ENCODE data around the gene INTS7.
"Not testable (repeated sequence)": the region's sequence is repeated elsewhere in the genome, so short reads cannot be mapped to it uniquely, and the experiment has no call there.

Gene INTS7

GRCh38 chr1:212035835-212036605 lies 663 bp upstream of the INTS7 start:
- 0 to 2% methylated on average over 10 to 18 of the region's 32 CpGs for WGBS, 2 experiments (ENCODE audit: insufficient coverage in 2 of 2)
- Histone ChIP-seq H3K4me3 (ENCODE audit: extremely low read depth, insufficient read depth, low read length, poor library complexity, severe bottlenecking) (peak overlapping the region; percentile 68), H3K4me1 (ENCODE audit: control insufficient read depth, insufficient read depth, low read length, poor library complexity, severe bottlenecking) (peaks cover 15% of the 10 kb centered on the region), H3K27ac (ENCODE audit: low read depth, low read length, severe bottlenecking) (peak overlapping the region; percentile 79), H3K9me3 (ENCODE audit: control insufficient read depth, low read length) (no peaks in the 10 kb centered on the region), H3K36me3 (ENCODE audit: control insufficient read depth, insufficient read depth, low read length) (peaks cover 26% of the 10 kb centered on the region)

GRCh38 chr1:212034516-212035122 lies 738 bp downstream of the INTS7 start:
- H3K36me3 ChIP-seq (ENCODE audit: control insufficient read depth, insufficient read depth, low read length), result peaks cover 18% of the 10 kb centered on the region
- peak overlapping the region; percentile 68 for H3K4me3 ChIP-seq (ENCODE audit: extremely low read depth, insufficient read depth, low read length, poor library complexity, severe bottlenecking)
- peak overlapping the region; percentile 79 for H3K27ac ChIP-seq (ENCODE audit: low read depth, low read length, severe bottlenecking)
- no peaks in the 10 kb centered on the region for H3K9me3 ChIP-seq (ENCODE audit: control insufficient read depth, low read length)
- 9 to 10% methylated on average over 12 to 13 of the region's 13 CpGs for WGBS, 2 experiments (ENCODE audit: insufficient coverage in 2 of 2)
- peaks cover 23% of the 10 kb centered on the region for H3K4me1 ChIP-seq (ENCODE audit: control insufficient read depth, insufficient read depth, low read length, poor library complexity, severe bottlenecking)

GRCh38 chr1:212030936-212031528 lies 4.3 kb downstream of the INTS7 start:
- H3K4me3 ChIP-seq (ENCODE audit: extremely low read depth, insufficient read depth, low read length, poor library complexity, severe bottlenecking), result no peak overlapping the region
- H3K9me3 ChIP-seq (ENCODE audit: control insufficient read depth, low read length), result no peaks in the 10 kb centered on the region
- H3K27ac ChIP-seq (ENCODE audit: low read depth, low read length, severe bottlenecking), result peak overlapping the region; percentile 79
- H3K4me1 ChIP-seq (ENCODE audit: control insufficient read depth, insufficient read depth, low read length, poor library complexity, severe bottlenecking), result peaks cover 14% of the 10 kb centered on the region
- WGBS, 2 experiments (ENCODE audit: insufficient coverage in 2 of 2), result 100% methylated on average over 1 of the region's 1 CpG
- H3K36me3 ChIP-seq (ENCODE audit: control insufficient read depth, insufficient read depth, low read length), result peaks cover 11% of the 10 kb centered on the region

- peaks cover 14% of the 10 kb centered on the region for H3K4me1 ChIP-seq (ENCODE audit: control insufficient read depth, insufficient read depth, low read length, poor library complexity, severe bottlenecking)
- H3K27ac ChIP-seq (ENCODE audit: low read depth, low read length, severe bottlenecking); H3K36me3 ChIP-seq (ENCODE audit: control insufficient read depth, insufficient read depth, low read length); H3K4me3 ChIP-seq (ENCODE audit: extremely low read depth, insufficient read depth, low read length, poor library complexity, severe bottlenecking): not testable (repeated sequence)
- 91 to 98% methylated on average over 5 to 10 of the region's 10 CpGs for WGBS, 2 experiments (ENCODE audit: insufficient coverage in 2 of 2)
- peaks cover 10% of the 10 kb centered on the region for H3K9me3 ChIP-seq (ENCODE audit: control insufficient read depth, low read length)
Observed at GRCh38 chr1:212027727-212028126, 7.6 kb downstream of the INTS7 start.

GRCh38 chr1:212024469-212025149 lies 10.7 kb downstream of the INTS7 start:
- 100% methylated on average over 1 of the region's 3 CpGs; no CpG with 5 or more reads in 1 of the 2 experiments for WGBS, 2 experiments (ENCODE audit: insufficient coverage in 2 of 2)
- Histone ChIP-seq H3K4me1 (ENCODE audit: control insufficient read depth, insufficient read depth, low read length, poor library complexity, severe bottlenecking) (no peaks in the 10 kb centered on the region), H3K36me3 (ENCODE audit: control insufficient read depth, insufficient read depth, low read length) (peaks cover 9% of the 10 kb centered on the region), H3K9me3 (ENCODE audit: control insufficient read depth, low read length) (peaks cover 10% of the 10 kb centered on the region), H3K27ac (ENCODE audit: low read depth, low read length, severe bottlenecking) (no peak overlapping the region), H3K4me3 (ENCODE audit: extremely low read depth, insufficient read depth, low read length, poor library complexity, severe bottlenecking) (no peak overlapping the region)

- H3K4me1 ChIP-seq (ENCODE audit: control insufficient read depth, insufficient read depth, low read length, poor library complexity, severe bottlenecking); H3K36me3 ChIP-seq (ENCODE audit: control insufficient read depth, insufficient read depth, low read length); H3K4me3 ChIP-seq (ENCODE audit: extremely low read depth, insufficient read depth, low read length, poor library complexity, severe bottlenecking); H3K27ac ChIP-seq (ENCODE audit: low read depth, low read length, severe bottlenecking): not testable (repeated sequence)
- peaks cover 10% of the 10 kb centered on the region for H3K9me3 ChIP-seq (ENCODE audit: control insufficient read depth, low read length)
Observed at GRCh38 chr1:212022908-212023307, 12.4 kb downstream of the INTS7 start.

- WGBS, 2 experiments (ENCODE audit: insufficient coverage in 2 of 2), result no CpG with 5 or more reads among the region's 2 CpGs
- Histone ChIP-seq H3K4me1 (ENCODE audit: control insufficient read depth, insufficient read depth, low read length, poor library complexity, severe bottlenecking) (no peaks in the 10 kb centered on the region), H3K27ac (ENCODE audit: low read depth, low read length, severe bottlenecking) (no peak overlapping the region), H3K4me3 (ENCODE audit: extremely low read depth, insufficient read depth, low read length, poor library complexity, severe bottlenecking) (no peak overlapping the region), H3K9me3 (ENCODE audit: control insufficient read depth, low read length) (peaks cover 10% of the 10 kb centered on the region), H3K36me3 (ENCODE audit: control insufficient read depth, insufficient read depth, low read length) (peaks cover 13% of the 10 kb centered on the region)
Observed at GRCh38 chr1:212021563-212021962, 13.8 kb downstream of the INTS7 start.

- Histone ChIP-seq H3K4me1 (ENCODE audit: control insufficient read depth, insufficient read depth, low read length, poor library complexity, severe bottlenecking) (no peaks in the 10 kb centered on the region), H3K4me3 (ENCODE audit: extremely low read depth, insufficient read depth, low read length, poor library complexity, severe bottlenecking) (no peak overlapping the region), H3K27ac (ENCODE audit: low read depth, low read length, severe bottlenecking) (no peak overlapping the region), H3K36me3 (ENCODE audit: control insufficient read depth, insufficient read depth, low read length) (peaks cover 19% of the 10 kb centered on the region), H3K9me3 (ENCODE audit: control insufficient read depth, low read length) (peaks cover 10% of the 10 kb centered on the region)
- no CpG with 5 or more reads among the region's 2 CpGs for WGBS, 2 experiments (ENCODE audit: insufficient coverage in 2 of 2)
Observed at GRCh38 chr1:212020975-212021374, 14.4 kb downstream of the INTS7 start.

- no peak overlapping the region for H3K4me3 ChIP-seq (ENCODE audit: extremely low read depth, insufficient read depth, low read length, poor library complexity, severe bottlenecking)
- 92% methylated on average over 2 of the region's 2 CpGs; no CpG with 5 or more reads in 1 of the 2 experiments for WGBS, 2 experiments (ENCODE audit: insufficient coverage in 2 of 2)
- H3K9me3 ChIP-seq (ENCODE audit: control insufficient read depth, low read length), result no peaks in the 10 kb centered on the region
- H3K4me1 ChIP-seq (ENCODE audit: control insufficient read depth, insufficient read depth, low read length, poor library complexity, severe bottlenecking), result no peaks in the 10 kb centered on the region
- H3K36me3 ChIP-seq (ENCODE audit: control insufficient read depth, insufficient read depth, low read length), result peaks cover 33% of the 10 kb centered on the region
- H3K27ac ChIP-seq (ENCODE audit: low read depth, low read length, severe bottlenecking), result no peak overlapping the region
Observed at GRCh38 chr1:212013672-212014071, 21.7 kb downstream of the INTS7 start.

- peaks cover 44% of the 10 kb centered on the region for H3K36me3 ChIP-seq (ENCODE audit: control insufficient read depth, insufficient read depth, low read length)
- H3K9me3 ChIP-seq (ENCODE audit: control insufficient read depth, low read length), result no peaks in the 10 kb centered on the region
- WGBS, 2 experiments (ENCODE audit: insufficient coverage in 2 of 2), result 75% methylated on average over 5 of the region's 7 CpGs; no CpG with 5 or more reads in 1 of the 2 experiments
- H3K4me1 ChIP-seq (ENCODE audit: control insufficient read depth, insufficient read depth, low read length, poor library complexity, severe bottlenecking), result no peaks in the 10 kb centered on the region
- H3K27ac ChIP-seq (ENCODE audit: low read depth, low read length, severe bottlenecking), result no peak overlapping the region
- no peak overlapping the region for H3K4me3 ChIP-seq (ENCODE audit: extremely low read depth, insufficient read depth, low read length, poor library complexity, severe bottlenecking)
Observed at GRCh38 chr1:212012034-212012740, 23.2 kb downstream of the INTS7 start.

All from mesodermal cell (in vitro differentiated cells).